GM18498 (cell line): ENCODE measurements around the gene ADORA2B.

Source experiments
- ATAC-seq: cut with Tn5 transposase; IDR thresholded peaks from one replicate; pipeline ENCODE4 v1.9.1; 2021; ENCODE audit warnings: mild to moderate bottlenecking, moderate library complexity; ENCODE audit not compliant: unreplicated experiment

The ADORA2B gene

DNA sequence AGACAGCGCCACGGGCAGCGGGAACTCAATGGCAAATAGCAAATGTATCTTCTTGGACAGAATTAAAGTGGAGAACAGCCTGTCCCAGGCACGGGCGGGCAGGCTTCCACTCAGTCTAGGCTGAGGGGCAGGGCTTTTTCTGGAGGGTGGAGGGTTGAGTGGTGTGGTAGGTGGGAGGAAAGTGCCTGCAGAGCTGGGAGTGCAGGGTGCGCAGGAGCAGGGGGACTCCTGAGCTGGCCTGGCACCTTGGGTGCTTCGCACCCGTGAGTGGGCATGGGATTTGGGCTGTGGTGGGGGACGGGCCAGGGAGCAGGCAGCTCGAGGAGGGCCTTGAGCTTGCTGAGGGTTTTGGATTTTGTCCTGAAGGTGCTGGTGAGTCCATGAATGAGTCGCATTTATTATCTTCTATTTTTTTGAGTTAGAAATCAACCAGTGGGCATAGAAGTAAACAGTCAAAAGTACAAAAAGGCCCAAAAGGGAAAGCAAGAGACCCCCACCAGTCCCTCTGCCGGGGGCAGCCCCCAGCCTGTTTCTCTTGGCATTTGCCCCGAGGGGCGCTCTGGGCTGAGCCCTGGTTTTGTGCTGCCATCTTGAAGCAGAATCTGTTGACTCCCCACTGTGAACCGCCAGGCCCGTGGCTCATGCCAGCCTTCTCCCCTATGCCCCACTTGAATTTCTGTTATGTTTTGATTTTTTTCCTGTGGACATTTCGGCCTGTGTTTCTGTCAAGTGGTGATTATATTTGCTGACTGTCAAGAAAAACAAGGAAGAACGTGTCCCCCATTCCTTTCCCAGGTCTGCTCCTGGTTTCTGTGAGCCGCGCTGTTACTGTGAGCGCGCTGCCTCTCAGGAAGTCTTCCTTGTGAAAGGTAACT is 8.2 kb downstream of the ADORA2B start:
- ATAC-seq: no peak

- no peak for ATAC-seq
These were observed 9.3 kb downstream of the ADORA2B start for GRCh38 chr17:15954222-15954621.

DNA sequence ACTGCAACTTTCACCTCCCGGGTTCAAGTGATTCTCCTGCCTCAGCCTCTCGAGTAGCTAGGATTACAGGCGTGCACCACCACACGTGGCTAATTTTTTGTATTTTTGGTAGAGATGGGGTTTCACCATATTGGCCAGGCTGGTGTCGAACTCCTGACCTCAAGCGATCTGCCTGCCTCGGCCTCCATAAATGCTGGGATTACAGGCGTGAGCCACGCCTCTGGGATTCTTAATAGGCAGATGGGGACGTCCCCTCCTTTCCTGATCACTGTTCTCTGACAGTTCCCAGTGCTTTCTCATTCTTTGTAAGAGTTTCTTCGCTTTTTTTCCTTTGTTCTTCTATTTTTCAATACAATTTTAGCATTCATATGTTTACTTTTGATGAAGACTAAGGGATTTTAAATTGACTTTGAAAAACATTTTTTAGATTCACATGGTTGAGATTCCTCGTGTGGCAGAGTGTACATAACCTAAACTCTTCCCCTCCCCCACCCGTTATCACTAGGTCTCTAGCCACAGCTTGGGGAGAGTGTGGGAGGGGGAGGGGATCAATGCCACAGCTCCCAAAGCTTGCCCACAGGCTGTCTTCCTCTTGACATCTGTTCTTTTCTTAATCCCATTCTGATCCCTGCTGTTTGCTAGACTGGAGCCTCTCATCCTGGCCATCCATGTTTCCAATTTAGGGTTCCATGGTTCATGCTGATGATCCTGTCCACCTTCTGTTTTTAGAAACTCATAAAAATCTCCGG is 11.0 kb downstream of the ADORA2B start:
- ATAC-seq: no peak

DNA sequence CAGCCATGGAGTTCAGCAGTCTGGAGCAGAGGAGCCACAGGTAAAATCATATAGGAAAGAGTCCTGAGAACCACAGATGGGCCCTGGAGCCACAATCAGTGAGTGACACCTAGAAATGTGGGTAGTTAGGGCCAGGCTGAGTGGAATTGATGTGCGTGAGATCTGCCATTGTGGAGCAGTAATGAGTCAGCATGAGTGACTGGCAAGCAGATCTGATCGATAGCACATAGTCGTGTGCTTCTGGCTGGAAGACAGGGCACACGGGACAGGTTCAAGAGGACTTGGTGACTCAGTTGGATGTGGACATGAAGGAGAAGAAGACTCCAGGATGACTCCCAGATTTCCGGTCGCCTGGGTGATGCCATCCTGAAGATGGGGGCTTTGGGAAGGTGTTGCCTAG is 12.3 kb downstream of the ADORA2B start:
- peak; percentile 34 for ATAC-seq

DNA sequence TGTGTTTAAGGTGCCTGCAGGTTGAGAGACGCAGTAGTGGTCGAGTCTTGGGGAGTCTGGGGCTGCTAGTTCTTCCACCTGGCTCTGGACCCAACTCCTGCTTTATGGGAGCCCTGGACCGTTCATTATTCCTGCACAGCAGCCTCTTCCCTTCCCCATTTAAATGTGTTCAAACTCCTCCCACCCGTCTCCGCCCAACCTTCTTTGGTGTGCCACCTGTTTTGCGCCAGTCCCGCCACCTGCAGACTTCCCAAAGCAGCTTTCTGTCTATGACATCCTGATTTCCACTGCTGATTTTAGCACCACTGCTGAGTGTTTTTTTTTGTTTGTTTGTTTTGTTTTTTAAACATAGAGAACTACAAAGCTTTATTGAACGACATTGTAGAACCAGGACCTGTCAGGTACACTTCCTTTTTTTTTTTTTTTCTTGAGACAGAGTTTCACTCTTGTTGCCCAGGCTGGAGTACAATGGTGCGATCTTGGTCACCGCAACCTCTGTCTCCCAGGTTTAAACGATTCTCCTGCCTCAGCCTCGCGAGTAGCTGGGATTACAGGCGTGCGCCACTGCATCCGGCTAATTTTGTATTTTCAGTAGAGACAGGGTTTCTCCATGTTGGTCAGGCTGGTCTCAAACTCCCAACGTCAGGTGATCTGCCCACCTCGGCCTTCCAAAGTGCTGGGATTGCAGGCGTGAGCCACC is 12.8 kb downstream of the ADORA2B start:
- no peak for ATAC-seq

DNA sequence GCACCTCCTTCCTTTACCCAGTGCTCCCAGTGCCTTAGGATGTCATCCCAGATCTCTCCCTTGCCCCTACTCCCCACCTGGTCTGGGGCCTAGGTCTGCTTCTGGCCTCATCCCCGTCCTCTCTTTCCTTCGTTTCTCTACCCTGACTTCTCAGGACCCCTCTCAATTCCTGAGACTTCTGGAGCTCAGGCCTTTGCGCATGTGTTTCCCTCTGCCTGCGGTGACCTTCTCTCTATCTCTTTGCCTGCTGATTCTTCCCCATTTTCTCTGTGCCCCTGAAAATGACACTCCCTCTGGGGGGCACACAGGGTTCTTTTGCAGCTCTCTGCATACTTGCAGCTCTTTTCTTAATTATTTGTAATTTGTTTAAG is 13.5 kb downstream of the ADORA2B start:
- no peak for ATAC-seq

DNA sequence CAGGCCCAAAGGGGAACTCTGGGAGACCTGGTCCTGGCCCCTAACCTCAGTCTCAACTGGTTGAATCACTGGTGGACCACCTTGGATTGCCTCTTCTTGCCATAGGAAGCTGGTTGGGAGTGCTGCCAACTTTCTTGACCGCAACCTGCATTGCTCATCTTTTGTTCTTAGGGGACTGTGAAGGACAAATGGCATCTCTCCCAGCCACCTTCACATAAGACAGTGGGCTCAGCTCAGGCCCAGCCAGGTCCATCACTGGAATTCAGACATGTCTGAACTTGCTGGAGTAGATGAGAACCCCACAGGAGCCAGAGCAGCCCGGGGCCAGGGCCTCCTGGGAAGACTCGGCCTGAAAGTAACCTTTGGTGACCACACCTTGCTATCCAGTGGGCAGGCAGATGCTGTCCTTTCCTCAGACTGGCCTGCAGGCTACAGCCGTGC is 18.8 kb downstream of the ADORA2B start:
- no peak for ATAC-seq

- ATAC-seq: no peak
These were observed 20.6 kb downstream of the ADORA2B start for GRCh38 chr17:15965528-15965927.

GRCh38 chr17:15966183-15966878 is 21.4 kb downstream of the ADORA2B start:
- ATAC-seq: no peak

- no peak for ATAC-seq
These were observed 21.9 kb downstream of the ADORA2B start for GRCh38 chr17:15966879-15967248.

DNA sequence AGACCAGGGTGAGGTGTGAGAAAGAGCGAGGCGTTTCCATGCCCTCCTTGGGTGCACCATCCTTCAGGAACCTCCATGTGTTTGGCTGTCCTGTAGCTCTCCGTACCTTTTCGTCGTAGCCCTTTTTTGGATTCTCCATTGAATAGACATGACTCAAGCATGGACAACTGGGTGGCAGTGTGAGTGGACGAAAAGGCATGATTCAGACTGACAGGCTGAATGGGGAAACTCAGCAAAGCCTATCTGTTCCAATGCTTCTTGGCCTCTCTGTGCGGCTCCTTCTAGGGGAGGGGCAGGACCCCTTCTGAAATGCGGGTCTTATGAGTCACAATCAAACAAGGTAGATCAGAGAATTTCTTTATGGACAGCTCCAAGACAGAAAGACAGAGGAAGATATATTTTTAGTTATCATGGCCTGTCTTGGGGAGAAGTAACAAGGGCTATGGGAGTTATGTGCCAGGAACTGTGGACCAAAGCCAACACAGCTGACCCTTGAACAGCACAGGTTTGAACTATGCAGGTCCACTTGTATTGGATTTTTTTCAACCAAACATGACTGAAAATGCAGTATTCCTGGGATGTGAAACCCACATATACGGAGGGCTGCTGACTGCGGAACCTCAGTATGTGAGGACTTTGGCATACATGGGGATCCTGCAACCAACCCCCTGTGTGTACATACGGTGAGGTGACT is 22.9 kb downstream of the ADORA2B start:
- no peak for ATAC-seq

DNA sequence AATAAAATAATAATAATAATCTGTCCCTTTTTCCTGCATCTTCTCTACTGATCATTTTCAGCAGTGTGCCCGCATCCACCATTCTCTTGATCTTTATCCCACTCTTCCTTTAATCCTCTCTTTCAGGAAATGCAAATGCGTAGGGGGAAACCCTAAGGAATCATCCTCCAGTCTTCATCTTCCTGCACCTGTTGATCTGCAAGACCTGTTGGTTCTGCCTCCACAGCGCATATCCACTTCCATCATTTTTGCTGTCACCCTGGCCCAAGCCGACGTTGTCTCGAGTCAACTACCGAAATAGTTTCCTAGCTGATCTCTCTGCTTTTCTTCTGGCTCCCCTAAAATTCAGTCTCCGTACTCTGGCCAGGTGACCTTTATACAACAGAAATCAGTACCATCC is 24.5 kb downstream of the ADORA2B start:
- no peak for ATAC-seq

DNA sequence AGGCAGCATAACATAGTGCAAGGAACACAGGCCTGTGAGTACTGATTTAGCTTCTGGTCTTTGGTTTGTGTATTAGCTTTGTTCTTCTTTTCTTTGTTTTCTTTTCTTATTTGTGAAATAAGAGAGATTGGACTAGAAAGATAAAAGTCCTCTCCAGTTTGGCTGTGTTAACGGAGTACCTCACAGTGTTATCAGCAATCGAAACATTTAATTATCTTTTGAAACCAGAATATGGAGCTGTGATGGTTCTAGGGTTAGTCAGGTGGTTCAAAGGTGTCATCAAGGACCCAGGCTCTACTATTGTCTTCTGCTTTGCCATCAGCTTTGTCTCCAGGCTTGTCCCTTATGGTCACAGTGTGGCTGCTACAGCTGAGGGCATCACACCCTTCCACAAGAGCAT is 25.6 kb downstream of the ADORA2B start:
- no peak for ATAC-seq

DNA sequence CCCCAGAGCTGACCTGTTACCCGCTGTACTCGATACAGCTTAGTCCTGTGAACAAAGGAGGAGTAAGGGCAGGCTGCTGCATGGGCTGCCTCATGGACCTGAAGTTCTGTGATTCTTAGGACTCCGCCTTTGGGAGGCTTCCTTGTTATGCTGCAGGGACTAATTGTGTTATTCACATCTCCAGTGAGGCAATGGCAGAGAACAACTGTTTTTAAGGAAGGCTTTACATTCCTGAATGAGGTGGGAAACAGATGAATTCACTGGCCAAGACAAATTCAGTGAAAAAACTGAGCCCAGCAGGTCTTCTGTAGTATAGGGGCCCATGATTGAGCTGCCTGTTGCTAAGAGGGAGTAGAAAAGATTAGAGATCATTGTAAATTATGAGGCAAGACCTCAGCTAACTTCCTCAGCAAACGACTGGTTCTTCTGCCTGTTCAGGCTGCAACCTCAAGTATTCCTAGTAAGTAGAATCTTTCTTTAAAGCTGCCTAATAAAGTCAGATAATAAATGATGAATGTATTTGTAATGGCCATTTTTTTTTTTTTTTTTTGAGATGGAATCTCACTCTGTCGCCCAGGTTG is 26.3 kb downstream of the ADORA2B start:
- ATAC-seq: no peak

DNA sequence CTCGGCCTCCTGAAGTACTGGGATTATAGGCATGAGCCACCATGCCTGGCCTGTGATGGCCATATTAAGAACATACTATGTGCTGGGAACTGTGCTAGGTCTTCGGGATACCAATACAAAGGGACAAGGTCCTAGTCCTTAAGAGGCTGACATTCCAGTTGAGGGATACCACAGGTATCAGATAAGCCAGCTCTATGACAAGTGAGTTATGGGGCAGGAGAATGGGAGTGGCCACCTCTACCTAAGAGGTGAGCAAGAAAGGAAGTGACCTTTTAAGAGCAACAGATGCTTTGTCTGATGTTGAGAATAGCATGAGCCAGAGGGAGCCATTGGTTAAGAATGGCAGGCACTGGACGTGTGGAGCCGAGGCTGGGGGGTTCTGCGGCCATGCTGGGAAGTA is 27.0 kb downstream of the ADORA2B start:
- ATAC-seq: no peak

GRCh38 chr17:15972497-15972951 is 27.6 kb downstream of the ADORA2B start:
- no peak for ATAC-seq

DNA sequence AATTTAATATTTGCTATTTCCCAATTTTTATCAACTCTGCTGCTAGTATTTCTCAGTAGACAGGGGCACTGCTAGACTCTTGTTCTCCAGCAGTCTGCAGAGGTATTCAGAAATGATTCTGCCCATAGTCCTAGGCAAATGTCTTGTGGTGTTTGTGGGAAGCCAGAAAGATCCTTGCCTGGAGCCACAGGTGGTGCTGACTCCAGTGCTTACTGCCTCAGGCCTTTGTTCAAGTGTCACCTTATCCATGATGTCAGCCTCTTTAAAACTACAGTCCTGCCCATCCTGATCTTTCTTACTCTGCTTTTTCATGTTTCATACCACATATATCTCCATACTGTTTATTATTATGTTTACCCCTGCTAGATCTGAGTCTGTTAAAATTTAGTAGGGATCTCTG is 28.1 kb downstream of the ADORA2B start:
- no peak for ATAC-seq

- ATAC-seq: no peak
These were observed 28.9 kb downstream of the ADORA2B start for GRCh38 chr17:15973834-15974233.

DNA sequence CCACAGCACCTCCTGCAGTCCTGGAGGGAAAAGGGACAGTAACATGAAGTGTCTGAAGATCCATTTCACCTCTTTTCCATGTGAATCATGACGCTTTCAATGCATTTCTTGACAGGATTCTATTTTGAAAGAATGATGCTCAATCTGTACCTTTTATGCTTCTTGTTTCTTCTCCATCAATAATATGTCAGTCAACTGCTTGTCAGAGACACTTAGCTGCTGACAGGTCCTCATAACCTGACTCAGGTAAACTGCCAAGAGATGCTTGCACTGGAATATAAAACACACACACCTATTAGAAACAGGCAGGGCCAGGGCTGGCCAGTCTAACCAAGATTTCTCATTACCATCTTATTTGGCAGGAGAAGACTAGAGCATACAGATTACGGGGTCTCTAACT is 33.0 kb downstream of the ADORA2B start:
- ATAC-seq: no peak

GRCh38 chr17:15978606-15979005 is 33.7 kb downstream of the ADORA2B start:
- ATAC-seq: no peak
